K562 (cell line): ENCODE data around the gene MARCO. TPM values are rescaled to one million over a fixed set of nuclear protein-coding genes. Genes with fewer than 3 reads are reported as not detected.
A peak's percentile ranks its signal among the peaks of the same experiment; 100 is the strongest.

Experiments
- ATAC-seq: fragments of 200-7000 bp; cut with Tn5 transposase; 3 replicates; pipeline ENCODE4 v1.9.1; 2020; ENCODE audit warnings: moderate library complexity
- BruUV-seq: library from RNA; stranded (reverse); fragments of 400-500 nt; replicated peaks from 2 replicates; lab custom pipeline; 2021; lab: Mats Ljungman, UMichigan
- CTCF ChIA-PET: fragments of 300-600 bp; formaldehyde crosslinking; extraction: SDS; loops from one replicate; lab custom pipeline; 2021; ENCODE audit warnings: low intra/inter-chr PET ratio; lab: Yijun Ruan, JAX
- POLR2A ChIA-PET: fragments of 300-600, 350-650 bp; sonication (Branson Sonifier 250); formaldehyde crosslinking; extraction: SDS; loops from one replicate; lab custom pipeline; 2021; ENCODE audit warnings: antibody characterized with exemption, inconsistent platforms; lab: Yijun Ruan, JAX
- DNase-seq, 4 experiments: peaks; one replicate each; pipeline versions ENCODE4 v3.0.0 to v3.0.0-alpha.2; 2011 to 2018; ENCODE audit warnings: low spot score in 3 of 4, mixed read lengths in 3 of 4; ENCODE audit errors: extremely low read depth in 1 of 4
- FAIRE-seq: peaks from 2 replicates; lab custom pipeline; 2011; peaks lifted over from hg19 to GRCh38; lab: Jason Lieb, UNC
- H2AFZ ChIP-seq: 2 replicates; pipeline ENCODE4 v1.6.0; 2011; ENCODE audit warnings: low read depth, low read length, control low read depth, inconsistent platforms
- H3K27ac ChIP-seq: fragments of 200-600 bp; 3 replicates; pipeline ENCODE4 v1.8.0; 2011; ENCODE audit warnings: low read depth, mild to moderate bottlenecking, control low read depth, inconsistent platforms, low read length, moderate library complexity, mixed read lengths; ENCODE audit errors: extremely low read depth
- H3K27me3 ChIP-seq, 2 experiments: fragments of 300-600 bp in 1 of 2; 2 replicates in 1 of 2; 3 replicates in 1 of 2; pipeline versions ENCODE4 v1.6.0 to v1.8.0; 2011; ENCODE audit warnings: inconsistent platforms in 2 of 2, low read length in 2 of 2, mild to moderate bottlenecking in 1 of 2, mixed read lengths in 1 of 2, moderate library complexity in 1 of 2; ENCODE audit not compliant: control insufficient read depth in 2 of 2, insufficient read depth in 2 of 2
- H3K36me3 ChIP-seq: fragments of 300-600 bp; 3 replicates; pipeline ENCODE4 v1.8.0; 2011; ENCODE audit warnings: mild to moderate bottlenecking, low read length, inconsistent platforms; ENCODE audit not compliant: control insufficient read depth, insufficient read depth
- H3K4me1 ChIP-seq, 2 experiments: fragments of 200-600 bp in 1 of 2; replicated peaks in 1 of 2; 2 replicates in 1 of 2; 3 replicates in 1 of 2; pipeline versions ENCODE4 v1.5.1 to v1.8.0; 2011; ENCODE audit warnings: inconsistent platforms in 2 of 2, low read length in 2 of 2, mild to moderate bottlenecking in 1 of 2, mixed read lengths in 1 of 2, moderate library complexity in 1 of 2; ENCODE audit not compliant: control insufficient read depth in 2 of 2, insufficient read depth in 2 of 2
- H3K4me2 ChIP-seq: 2 replicates; pipeline ENCODE4 v1.6.1; 2011; ENCODE audit warnings: low read length, control low read depth, inconsistent platforms, mixed read lengths; ENCODE audit not compliant: insufficient read depth
- H3K4me3 ChIP-seq: fragments of 200-600 bp; sonication (generic), shearing (Covaris generic); 2 replicates; pipeline ENCODE4 v1.5.1; 2016; ENCODE audit warnings: control low read depth, inconsistent platforms
- H3K79me2 ChIP-seq: fragments of 200-600 bp; 3 replicates; pipeline ENCODE4 v1.8.0; 2011; ENCODE audit warnings: low read length, inconsistent platforms; ENCODE audit not compliant: control insufficient read depth, insufficient read depth
- H3K9ac ChIP-seq, 2 experiments: 2 replicates each; pipeline versions ENCODE4 v1.6.0 to v1.6.1; 2011; ENCODE audit warnings: low read depth in 2 of 2, low read length in 2 of 2, control low read depth in 1 of 2, inconsistent platforms in 1 of 2, mild to moderate bottlenecking in 1 of 2, mixed read lengths in 1 of 2; ENCODE audit not compliant: insufficient read depth in 1 of 2
- H3K9me1 ChIP-seq: one replicate; pipeline ENCODE4 v1.6.0; 2011; ENCODE audit warnings: inconsistent platforms, mild to moderate bottlenecking, low read length, moderate library complexity; ENCODE audit not compliant: control insufficient read depth, insufficient read depth
- H3K9me3 ChIP-seq: replicated peaks from 2 replicates; pipeline ENCODE4 v1.5.1; 2011; ENCODE audit warnings: low read depth, low read length, inconsistent platforms; ENCODE audit not compliant: control insufficient read depth, insufficient read depth
- H4K20me1 ChIP-seq: replicated peaks from 2 replicates; pipeline ENCODE4 v1.6.1; 2011; ENCODE audit warnings: low read length, inconsistent platforms, mixed read lengths; ENCODE audit not compliant: control insufficient read depth, insufficient read depth
- BCOR ChIP-seq: fragments of 450-650 bp; IDR thresholded peaks from 2 replicates; pipeline ENCODE4 v1.6.1; 2016
- FUS ChIP-seq: fragments of 200-400 bp; formaldehyde crosslinking; optimal IDR thresholded peaks from 2 replicates; pipeline ENCODE3; 2017; ENCODE audit warnings: low read depth, low read length
- HIVEP1 ChIP-seq: fragments of 250-450 bp; sonication (Bioruptor Pico); IDR thresholded peaks from 2 replicates; pipeline ENCODE4 v1.4.0; 2020; ENCODE audit warnings: mild to moderate bottlenecking
- HMGN3 ChIP-seq: IDR thresholded peaks from 2 replicates; pipeline ENCODE4 v1.6.1; 2011; ENCODE audit warnings: borderline replicate concordance, low read depth, mild to moderate bottlenecking, mixed read lengths, low read length; ENCODE audit not compliant: insufficient read length; ENCODE audit errors: extremely low read depth
- HNRNPH1 ChIP-seq: fragments of 200-400 bp; formaldehyde crosslinking; optimal IDR thresholded peaks from 2 replicates; pipeline ENCODE3; 2017; ENCODE audit warnings: low read depth, mild to moderate bottlenecking, low read length, moderate library complexity
- KDM1A ChIP-seq, 2 experiments: fragments of 450-650 bp; IDR thresholded peaks; 2 replicates each; pipeline ENCODE4 v1.6.1; 2016; ENCODE audit warnings: mild to moderate bottlenecking in 2 of 2
- KDM5B ChIP-seq: fragments of 200-600 bp; sonication (generic); IDR thresholded peaks from 2 replicates; pipeline ENCODE4 v1.6.1; 2012; ENCODE audit warnings: low read depth, mild to moderate bottlenecking, moderate library complexity, low read length, control low read depth, inconsistent platforms; ENCODE audit not compliant: insufficient replicate concordance
- RBM25 ChIP-seq: fragments of 200-400 bp; formaldehyde crosslinking; IDR thresholded peaks from 2 replicates; pipeline ENCODE4 v1.6.1; 2018; ENCODE audit warnings: low read length, low read depth, moderate library complexity; ENCODE audit not compliant: severe bottlenecking
- STAG1 ChIP-seq: sonication (generic); formaldehyde crosslinking; IDR thresholded peaks from 2 replicates; pipeline ENCODE4 v1.5.0; 2020; ENCODE audit warnings: missing genetic modification reagents, borderline replicate concordance
- TEAD1 ChIP-seq, 2 experiments: fragments of 450-650 bp in 1 of 2; sonication (generic) in 1 of 2; formaldehyde crosslinking; IDR thresholded peaks; 2 replicates each; pipeline versions ENCODE4 v1.4.0 to v1.8.0; 2020 to 2022; ENCODE audit warnings: mild to moderate bottlenecking in 2 of 2, missing genetic modification reagents in 1 of 2
- ZFP36 ChIP-seq: fragments of 150-350 bp; IDR thresholded peaks from 2 replicates; pipeline ENCODE4 v1.6.1; 2018; ENCODE audit warnings: low read length, low read depth; ENCODE audit not compliant: partially characterized antibody
- ZNF175 ChIP-seq: fragments of 200-800 bp; sonication (Bioruptor generic); IDR thresholded peaks from 2 replicates; pipeline ENCODE4 v1.6.1; 2016; ENCODE audit warnings: low read depth, mild to moderate bottlenecking, missing genetic modification characterization, missing compliant biosample characterization
- WGBS: fragments of 100-300 bp; shearing (Covaris generic); methylation state at CpG from one replicate; pipeline ENCODE4 v1.1.6; 2016; ENCODE audit warnings: low coverage, mixed read lengths; ENCODE audit not compliant: insufficient coverage; ENCODE audit errors: missing lambda C conversion rate; 5-methylcytosine and 5-hydroxymethylcytosine counted together
- in situ Hi-C: fragments of 300-500 bp; cut with MboI; formaldehyde crosslinking; loops from 4 replicates; pipeline ENCODE4 v1.15.0; 2018; ENCODE audit warnings: inconsistent platforms, mixed read lengths
- intact Hi-C: fragments of 100-400 bp; cut with micrococcal nuclease; formaldehyde crosslinking; loops from 2 replicates; pipeline ENCODE4 v1.14.2; 2022
- polyA plus RNA-seq, 8 experiments: library from polyadenylated mRNA; depleted of rRNA in 4 of 8; stranded (reverse) in 5 of 8; unstranded in 3 of 8; fragments of >200 nt; fragmentation: Nextera tagmentation in 2 of 8; fragmentation: Illumina TruSeq in 1 of 8; extraction: Ambion mirVana in 2 of 8; extraction: Trizol in 1 of 8; gene quantifications; 2 replicates each; pipeline versions ENCODE4 v1.2.1 to v1.2.3, GENCODE V29; 2011 to 2014; ENCODE audit warnings: inconsistent platforms in 1 of 8, missing spikeins in 1 of 8
- total RNA-seq, 7 experiments: library from RNA; depleted of rRNA in 6 of 7; stranded (reverse); fragments of >200 nt in 6 of 7; fragmentation: Illumina TruSeq in 2 of 7; extraction: Trizol in 2 of 7; gene quantifications; 2 replicates each; pipeline versions ENCODE4 v1.2.1 to v1.2.3, GENCODE V29; 2011 to 2021; ENCODE audit warnings: low replicate concordance in 1 of 7

The MARCO gene
- total and polyA plus RNA-seq, 9 of the 15 experiments (the other 6 are each of a cell fraction or from before 2014, with no cell fraction given), result 0.31 TPM; not detected in 8

GRCh38 chr2:119011162-119011909, 69.3 kb downstream of the MARCO start (continued):
- TF ChIP-seq STAG1 (CRISPR knock-in tag) (peak; percentile 75; the same call in 1 of the 2 replicates), HNRNPH1 (no peak), HIVEP1 (CRISPR knock-in tag) (no peak)

- Histone ChIP-seq H3K4me1 (no peaks in the 10 kb centered on the region), H3K9me1 (no peaks in the 10 kb centered on the region), H3K9ac (no peak overlapping the region), H4K20me1 (peaks cover 15% of the 10 kb centered on the region; the same call in 1 of the 2 replicates), H3K4me3 (no peak overlapping the region), H3K27ac (no peak overlapping the region), H3K9me3 (no peaks in the 10 kb centered on the region), H3K79me2 (no peaks in the 10 kb centered on the region), H2AFZ (no peak overlapping the region), H3K4me2 (peak overlapping the region; percentile 41; the same call in 1 of the 2 replicates), H3K27me3 (peaks cover 5 to 47% of the 10 kb centered on the region in 2 experiments; a peak in 4 of 5 replicates), H3K36me3 (no peaks in the 10 kb centered on the region)
- ATAC-seq, result no peak
- no TSS peak for BruUV-seq
- in situ Hi-C loops (loop anchor here (25.0 kb wide), 1 partner anchor 275 kb away; no protein-coding TSS in a partner anchor), intact Hi-C loops (loop anchor here (1.0 to 5.0 kb wide), 3 partner anchors 162 to 275 kb away; no protein-coding TSS in a partner anchor)
- POLR2A ChIA-PET, result no interaction called here
- WGBS, result 10% methylated on average over 5 of the region's 5 CpGs
- CTCF ChIA-PET, result interaction anchor here (0.9 to 1.0 kb wide), 2 partner anchors 253 to 463 kb away, joined by 3 to 4 read pairs; no protein-coding TSS in a partner anchor
- DNase-seq, result no peak
- no peak for FAIRE-seq
- TF ChIP-seq ZFP36 (peak; percentile 76), BCOR (peak; percentile 59; the same call in 1 of the 2 replicates), KDM5B (no peak), HMGN3 (no peak), FUS (no peak), KDM1A (IDR thresholded peaks at IDR 0.05) (0 out of 4 replicates have a peak, but pooled peaks of 1 of the 2 experiments have one; percentile 20), TEAD1 (CRISPR knock-in tag; IDR thresholded peaks at IDR 0.05) (no peak), RBM25 (peak; percentile 75), ZNF175 (no peak)
Observed at GRCh38 chr2:119011910-119012209, 69.9 kb downstream of the MARCO start.
